ENCODE data around the gene CTSH.

DNA sequence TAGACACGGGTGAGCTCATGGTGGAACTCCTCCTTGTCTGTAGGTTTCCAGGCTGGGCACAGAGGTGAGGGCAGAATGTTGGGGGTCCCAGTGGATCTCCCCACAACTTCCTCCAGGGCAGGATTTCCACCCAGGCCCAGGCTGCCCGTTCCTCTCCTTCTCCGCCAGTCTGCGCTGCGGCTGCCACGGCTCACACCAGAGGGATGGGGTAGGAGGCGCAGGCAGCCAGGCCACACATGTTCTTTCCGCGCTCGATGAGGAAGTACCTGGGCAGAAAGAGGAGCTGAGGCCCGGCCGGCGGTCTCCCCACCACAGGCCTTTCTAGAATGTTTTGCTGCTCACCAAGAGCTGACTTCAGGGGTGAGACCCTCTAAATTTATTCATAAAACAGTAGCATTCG is 22.9 kb downstream of the CTSH start:
- no peak for TF ChIP-seq TEAD4 (IDR thresholded peaks at IDR 0.05)
- TF ChIP-seq NFIC (IDR thresholded peaks at IDR 0.05), result no peak
- TF ChIP-seq, protein P1, sequence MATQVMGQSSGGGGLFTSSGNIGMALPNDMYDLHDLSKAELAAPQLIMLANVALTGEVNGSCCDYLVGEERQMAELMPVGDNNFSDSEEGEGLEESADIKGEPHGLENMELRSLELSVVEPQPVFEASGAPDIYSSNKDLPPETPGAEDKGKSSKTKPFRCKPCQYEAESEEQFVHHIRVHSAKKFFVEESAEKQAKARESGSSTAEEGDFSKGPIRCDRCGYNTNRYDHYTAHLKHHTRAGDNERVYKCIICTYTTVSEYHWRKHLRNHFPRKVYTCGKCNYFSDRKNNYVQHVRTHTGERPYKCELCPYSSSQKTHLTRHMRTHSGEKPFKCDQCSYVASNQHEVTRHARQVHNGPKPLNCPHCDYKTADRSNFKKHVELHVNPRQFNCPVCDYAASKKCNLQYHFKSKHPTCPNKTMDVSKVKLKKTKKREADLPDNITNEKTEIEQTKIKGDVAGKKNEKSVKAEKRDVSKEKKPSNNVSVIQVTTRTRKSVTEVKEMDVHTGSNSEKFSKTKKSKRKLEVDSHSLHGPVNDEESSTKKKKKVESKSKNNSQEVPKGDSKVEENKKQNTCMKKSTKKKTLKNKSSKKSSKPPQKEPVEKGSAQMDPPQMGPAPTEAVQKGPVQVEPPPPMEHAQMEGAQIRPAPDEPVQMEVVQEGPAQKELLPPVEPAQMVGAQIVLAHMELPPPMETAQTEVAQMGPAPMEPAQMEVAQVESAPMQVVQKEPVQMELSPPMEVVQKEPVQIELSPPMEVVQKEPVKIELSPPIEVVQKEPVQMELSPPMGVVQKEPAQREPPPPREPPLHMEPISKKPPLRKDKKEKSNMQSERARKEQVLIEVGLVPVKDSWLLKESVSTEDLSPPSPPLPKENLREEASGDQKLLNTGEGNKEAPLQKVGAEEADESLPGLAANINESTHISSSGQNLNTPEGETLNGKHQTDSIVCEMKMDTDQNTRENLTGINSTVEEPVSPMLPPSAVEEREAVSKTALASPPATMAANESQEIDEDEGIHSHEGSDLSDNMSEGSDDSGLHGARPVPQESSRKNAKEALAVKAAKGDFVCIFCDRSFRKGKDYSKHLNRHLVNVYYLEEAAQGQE (IDR thresholded peaks at IDR 0.05; ENCODE audit: low read depth), result no peak
